Body of pancreas (tissue), 4 donors: Measurements from ENCODE around the gene GNB1.

Source experiments
- POLR2A ChIP-seq, 3 donors: fragments of 450-650 bp; IDR thresholded peaks; one replicate each; pipeline ENCODE4 v1.6.1; 2016; ENCODE audit warnings: antibody characterized with exemption in 3 of 3, mild to moderate bottlenecking in 2 of 3
- TF ChIP-seq, protein P1 (sequence below), 7 experiments: fragments of 450-650 bp in 4 of 7; fragments of 200-600 bp in 3 of 7; sonication (generic) in 3 of 7; IDR thresholded peaks; one replicate each; pipeline ENCODE4 v1.5.1; 2016 to 2019; ENCODE audit warnings: antibody characterized with exemption in 7 of 7

DNA sequence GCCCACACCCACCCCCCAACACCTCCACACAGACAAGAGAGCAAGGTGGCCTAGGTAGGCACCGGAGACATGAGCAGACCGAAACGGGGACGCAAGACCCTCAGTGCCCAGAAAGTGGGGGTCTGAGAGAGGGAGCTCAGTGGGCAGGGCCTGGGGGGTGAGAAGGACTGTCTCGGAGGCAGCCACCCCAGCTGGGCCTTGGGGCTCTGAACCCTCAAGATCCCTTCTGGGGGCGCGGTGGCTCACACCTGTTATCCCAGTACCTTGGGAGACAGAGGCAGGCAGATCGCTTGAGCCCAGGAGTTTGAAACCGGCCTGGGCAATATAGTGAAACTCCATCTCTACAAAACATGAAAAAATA lies 9.1 kb upstream of the GNB1 start:
- TF ChIP-seq, protein P1, sequence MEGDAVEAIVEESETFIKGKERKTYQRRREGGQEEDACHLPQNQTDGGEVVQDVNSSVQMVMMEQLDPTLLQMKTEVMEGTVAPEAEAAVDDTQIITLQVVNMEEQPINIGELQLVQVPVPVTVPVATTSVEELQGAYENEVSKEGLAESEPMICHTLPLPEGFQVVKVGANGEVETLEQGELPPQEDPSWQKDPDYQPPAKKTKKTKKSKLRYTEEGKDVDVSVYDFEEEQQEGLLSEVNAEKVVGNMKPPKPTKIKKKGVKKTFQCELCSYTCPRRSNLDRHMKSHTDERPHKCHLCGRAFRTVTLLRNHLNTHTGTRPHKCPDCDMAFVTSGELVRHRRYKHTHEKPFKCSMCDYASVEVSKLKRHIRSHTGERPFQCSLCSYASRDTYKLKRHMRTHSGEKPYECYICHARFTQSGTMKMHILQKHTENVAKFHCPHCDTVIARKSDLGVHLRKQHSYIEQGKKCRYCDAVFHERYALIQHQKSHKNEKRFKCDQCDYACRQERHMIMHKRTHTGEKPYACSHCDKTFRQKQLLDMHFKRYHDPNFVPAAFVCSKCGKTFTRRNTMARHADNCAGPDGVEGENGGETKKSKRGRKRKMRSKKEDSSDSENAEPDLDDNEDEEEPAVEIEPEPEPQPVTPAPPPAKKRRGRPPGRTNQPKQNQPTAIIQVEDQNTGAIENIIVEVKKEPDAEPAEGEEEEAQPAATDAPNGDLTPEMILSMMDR (IDR thresholded peaks at IDR 0.05), result no peak
- no peak for TF ChIP-seq POLR2A (IDR thresholded peaks at IDR 0.05)
